Measurements from ENCODE around the gene HNRNPA3.
"Not testable (repeated sequence)": the region's sequence is repeated elsewhere in the genome, so short reads cannot be mapped to it uniquely, and the experiment has no call there.

The HNRNPA3 gene

GRCh38 chr2:177256026-177256425 lies 43.4 kb downstream of the HNRNPA3 start:
- DNase-seq (ENCODE audit: low read depth) = no peak

DNA sequence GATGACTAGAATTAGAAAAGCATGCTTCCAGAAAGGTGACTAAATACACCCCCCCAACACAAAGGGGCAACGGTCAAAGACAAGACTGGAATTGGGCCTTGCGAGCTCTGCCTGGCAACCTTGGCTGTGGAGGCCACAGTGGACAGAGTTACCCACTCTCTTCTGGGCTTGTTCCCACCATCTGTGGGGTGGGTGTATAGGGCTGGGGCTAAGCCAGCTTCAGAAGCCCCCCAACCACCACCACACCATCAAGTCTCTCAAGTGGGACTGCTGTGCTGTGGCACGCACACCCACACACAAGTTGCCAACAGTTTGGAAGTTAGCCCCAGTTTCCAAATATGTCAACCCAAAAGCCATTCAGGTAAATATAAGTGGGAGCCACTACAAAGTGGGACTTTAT lies 44.1 kb downstream of the HNRNPA3 start:
- DNase-seq (ENCODE audit: low read depth) = no peak

- DNase-seq (ENCODE audit: low read depth) = no peak
These were observed 44.9 kb downstream of the HNRNPA3 start for GRCh38 chr2:177257471-177257870.

GRCh38 chr2:177258059-177258458 lies 45.5 kb downstream of the HNRNPA3 start:
- DNase-seq (ENCODE audit: low read depth) = no peak

- DNase-seq (ENCODE audit: low read depth) = no peak
These were observed 47.8 kb downstream of the HNRNPA3 start for GRCh38 chr2:177260379-177260778.

DNA sequence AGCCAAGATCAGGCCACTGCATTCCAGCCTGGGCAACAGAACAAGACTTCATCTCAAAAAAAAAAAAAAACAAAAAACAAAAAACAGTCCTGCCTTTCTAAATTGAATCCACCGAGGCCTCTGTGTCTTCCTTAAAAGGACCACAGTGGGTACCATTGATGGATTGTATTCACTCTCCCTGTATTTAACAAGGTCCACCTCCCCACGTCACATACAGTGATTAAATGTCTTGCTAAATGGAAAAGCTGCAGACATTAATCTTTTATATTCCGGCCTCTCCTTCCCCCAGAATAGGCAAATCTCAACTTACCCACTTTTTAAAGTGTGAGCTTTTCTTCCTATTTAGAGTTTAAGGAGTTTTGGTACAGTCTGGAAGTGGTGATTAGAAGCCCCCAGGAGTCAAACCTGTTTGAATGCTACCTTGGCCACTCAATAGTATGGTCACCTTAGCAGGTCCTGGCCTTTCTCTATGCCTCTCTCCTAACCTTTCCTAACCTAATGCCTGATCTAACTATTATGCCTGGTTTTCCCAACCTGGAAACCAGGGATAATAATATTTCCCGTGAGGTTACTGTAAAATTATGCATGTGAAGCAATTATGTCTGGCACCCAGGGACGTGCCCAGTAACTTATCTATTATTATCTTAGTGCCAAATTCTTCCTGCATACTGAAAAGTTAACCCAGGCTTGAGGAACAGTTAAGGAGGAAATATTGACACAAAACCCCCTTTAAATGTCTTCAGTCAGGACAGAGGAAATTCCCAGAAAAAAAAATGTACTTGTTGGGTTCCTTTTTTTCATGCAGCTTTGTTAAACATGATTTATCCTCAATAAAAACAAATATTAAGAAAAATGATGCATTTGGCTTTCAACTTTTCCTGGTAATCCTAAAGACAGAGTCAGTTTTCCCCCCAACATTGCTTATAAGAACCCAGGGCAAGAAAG lies 48.8 kb downstream of the HNRNPA3 start:
- DNase-seq (ENCODE audit: low read depth) = no peak

DNA sequence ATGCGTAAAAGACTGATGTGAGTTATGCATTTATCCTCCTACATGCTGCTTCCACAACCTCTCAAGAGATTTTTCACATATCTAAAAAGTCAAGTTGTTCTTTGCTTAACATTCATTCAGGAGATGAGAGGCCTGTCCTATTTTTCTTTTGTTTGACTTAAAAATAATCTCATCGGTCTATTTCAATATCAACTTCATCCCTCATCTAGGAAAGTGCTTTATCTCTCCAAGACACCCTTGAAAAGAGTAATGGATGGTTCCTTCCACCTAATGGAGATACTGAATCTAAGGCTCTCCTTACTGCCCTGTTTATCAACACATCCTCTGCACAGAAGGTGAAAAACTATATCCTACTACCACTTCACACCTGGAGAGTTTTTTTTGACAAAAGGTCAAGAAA lies 49.5 kb downstream of the HNRNPA3 start:
- DNase-seq (ENCODE audit: low read depth) = no peak

DNA sequence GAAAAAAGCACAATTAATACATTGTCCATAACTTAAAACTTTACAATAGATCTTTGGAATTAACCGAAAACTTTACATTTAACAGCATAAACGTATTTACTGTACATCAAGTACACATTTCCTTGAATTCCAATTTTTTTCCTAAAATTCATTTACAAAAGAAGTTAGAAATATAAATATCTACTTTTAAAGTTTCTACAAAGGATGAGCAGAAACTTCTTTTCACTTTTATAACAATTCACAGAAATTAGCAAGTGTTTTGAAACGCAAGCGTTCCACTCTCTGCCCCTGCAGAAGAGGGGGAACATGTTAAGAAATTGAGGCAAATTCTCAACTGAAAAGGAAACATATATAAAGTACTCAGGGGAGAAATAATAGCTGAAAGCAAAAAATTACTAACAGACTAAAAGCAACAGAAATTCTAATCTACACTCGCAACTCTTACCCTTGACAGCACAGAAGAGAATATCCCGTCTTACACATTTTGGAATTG lies 50.4 kb downstream of the HNRNPA3 start:
- no peak for DNase-seq (ENCODE audit: low read depth)

DNA sequence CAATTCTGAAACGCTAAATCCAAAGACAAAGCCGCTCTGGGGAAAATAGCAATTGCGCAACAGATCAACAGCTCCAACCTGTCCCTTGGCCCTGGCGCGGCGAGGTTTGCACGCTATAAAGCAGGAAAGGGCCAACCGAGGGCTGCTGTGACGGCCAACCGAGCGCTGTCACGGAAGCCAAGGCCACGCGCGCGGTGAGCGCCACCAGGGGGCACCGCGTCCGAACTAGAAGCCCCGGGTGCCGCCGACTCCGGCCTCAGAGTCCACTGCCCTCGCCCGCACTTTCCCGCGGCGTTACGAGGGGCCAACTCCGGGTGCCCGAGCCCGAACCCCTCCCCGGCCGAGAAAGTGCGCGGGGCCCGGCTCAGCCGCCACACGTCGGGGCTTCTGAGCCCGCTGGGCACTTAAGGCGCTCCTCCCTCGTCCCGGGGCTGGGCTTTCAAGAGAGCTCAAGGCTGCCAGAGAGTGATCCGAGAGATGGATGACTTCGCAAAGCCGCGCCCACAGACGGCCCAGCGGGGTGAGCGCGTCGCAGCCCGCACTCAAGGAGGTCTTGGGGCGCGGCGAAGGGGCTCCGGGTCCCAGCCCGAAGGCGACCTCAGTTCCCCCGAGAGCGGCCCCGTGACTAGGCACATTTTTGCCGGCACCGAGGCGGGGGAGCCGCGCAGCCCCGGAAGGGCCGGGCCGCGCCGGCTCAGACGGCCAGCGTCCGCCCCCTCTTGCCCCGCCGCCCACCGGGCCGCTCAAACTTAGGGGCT lies 51.0 kb downstream of the HNRNPA3 start:
- DNase-seq (ENCODE audit: low read depth) = peak; percentile 99

- peak; percentile 36 for DNase-seq (ENCODE audit: low read depth)
These were observed 51.7 kb downstream of the HNRNPA3 start for GRCh38 chr2:177264209-177264692.

- peak; percentile 91 for DNase-seq (ENCODE audit: low read depth)
These were observed 52.3 kb downstream of the HNRNPA3 start, which contains the start of gene NFE2L2 for GRCh38 chr2:177264693-177265587. Gene NFE2L2 (minus strand): TSS chr2:177264727. CDS start chr2:177264576, 151 bp downstream.

DNA sequence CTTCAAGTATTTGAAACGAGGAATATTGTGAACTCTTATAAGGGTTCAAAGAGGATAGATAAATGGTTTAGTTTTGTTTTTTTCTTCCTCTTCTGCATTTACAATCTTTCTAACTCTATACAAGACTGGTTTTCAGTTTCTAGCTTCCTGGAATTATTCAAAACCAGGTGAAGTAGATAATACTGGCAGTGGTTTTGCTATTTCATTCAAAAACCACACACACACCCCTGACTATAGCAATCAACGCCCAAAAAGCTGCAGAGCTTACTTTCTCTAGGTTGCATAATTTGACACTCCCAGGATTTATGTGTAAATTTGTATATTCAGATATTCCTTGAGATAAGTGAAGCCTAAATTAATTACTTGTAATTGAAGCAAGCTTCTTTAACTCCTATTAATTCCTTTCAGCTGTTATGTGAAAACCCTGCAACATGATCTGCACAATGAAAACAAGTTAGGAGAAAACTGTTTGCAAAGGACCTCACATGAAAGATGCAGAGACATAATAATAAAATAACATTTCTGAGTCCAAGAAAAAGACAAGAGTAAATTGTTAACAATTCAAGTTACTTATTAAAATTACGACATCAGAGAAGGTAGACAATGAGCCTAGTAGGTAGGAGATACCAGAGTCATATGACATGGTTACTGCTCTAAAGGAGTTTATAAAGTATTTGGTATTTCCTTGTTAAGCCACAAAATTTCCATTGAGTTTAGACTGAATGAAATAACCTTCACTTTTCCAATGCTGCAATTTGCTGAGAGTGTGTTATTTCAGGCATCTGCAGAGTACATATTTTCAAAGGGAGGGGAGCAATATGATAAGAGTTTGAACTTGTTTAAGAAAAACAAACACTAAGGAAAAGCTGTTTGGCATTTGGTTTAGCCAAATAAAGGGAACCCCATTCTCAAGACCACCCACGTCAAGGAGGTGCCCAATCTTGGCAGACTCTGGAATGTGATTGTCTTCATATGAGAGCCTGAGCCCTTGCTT lies 53.5 kb downstream of the HNRNPA3 start:
- peak; percentile 46 for DNase-seq (ENCODE audit: low read depth)

GRCh38 chr2:177266955-177267354 lies 54.4 kb downstream of the HNRNPA3 start:
- not testable (repeated sequence) for DNase-seq (ENCODE audit: low read depth)

DNA sequence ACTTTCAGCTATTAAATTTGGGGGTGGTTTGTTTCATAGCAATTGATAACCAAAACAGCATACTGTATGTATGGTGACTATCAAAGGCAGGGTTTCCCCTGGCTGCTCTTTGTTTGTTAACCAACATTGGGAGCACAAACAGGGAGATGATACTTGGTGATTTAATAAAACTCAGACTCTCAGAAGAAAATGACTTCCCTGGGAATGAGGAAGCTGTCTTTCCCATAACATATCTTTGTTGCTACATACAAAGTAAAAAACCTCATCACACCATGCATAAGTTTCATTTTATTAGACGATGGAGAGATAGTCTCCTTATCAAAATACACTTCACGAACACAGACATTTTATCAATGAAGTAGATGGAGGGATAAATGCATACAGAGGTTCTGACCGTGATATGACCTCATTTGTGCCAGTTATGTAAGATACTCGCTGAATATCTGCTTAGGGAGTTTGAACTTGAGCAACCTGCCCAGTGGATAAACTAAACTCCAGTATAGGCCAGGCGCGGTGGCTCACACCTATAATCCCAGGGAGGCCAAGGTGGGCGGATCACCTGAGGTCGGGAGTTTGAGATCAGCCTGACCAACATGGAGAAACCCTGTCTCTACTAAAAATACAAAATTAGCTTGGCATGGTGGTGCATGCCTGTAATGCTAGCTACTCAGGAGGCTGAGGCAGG lies 55.7 kb downstream of the HNRNPA3 start:
- DNase-seq (ENCODE audit: low read depth) = no peak

DNA sequence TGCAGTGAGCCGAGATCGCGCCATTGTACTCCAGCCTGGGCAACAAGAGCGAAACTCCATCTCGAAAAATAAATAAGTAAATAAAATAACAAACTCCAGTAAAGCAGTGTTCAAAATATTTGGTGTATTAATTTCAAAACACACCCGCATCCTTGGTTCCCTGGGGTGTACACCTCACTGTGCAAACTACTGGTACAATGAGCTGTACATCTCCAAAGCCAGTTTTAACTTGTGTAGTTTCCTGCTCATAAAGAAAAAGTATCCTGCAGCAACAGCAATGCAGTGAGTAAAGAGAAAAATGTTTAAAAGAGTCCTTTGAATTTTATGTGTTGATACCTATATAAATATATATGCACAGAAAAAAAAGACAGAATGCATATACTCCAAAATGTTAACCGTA lies 56.3 kb downstream of the HNRNPA3 start:
- DNase-seq (ENCODE audit: low read depth) = no peak

DNA sequence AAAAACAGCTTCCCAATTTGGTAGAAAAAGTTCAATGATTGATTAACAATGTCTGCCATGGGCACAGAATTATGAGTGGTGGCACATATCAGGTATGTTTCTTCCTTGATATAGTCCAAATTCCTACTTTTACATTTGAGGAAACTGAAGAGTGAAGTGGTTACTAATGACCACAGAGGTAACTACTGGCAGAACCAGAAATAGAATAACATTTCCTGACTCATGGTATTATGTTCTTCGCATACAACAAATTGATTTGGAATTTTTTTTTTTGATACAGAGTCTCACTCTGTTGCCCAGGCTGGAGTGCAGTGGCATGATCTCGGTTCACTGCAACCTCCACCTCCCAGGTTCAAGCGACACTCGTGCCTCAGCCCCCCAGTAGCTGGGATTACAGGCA lies 57.9 kb downstream of the HNRNPA3 start:
- DNase-seq (ENCODE audit: low read depth) = no peak

DNA sequence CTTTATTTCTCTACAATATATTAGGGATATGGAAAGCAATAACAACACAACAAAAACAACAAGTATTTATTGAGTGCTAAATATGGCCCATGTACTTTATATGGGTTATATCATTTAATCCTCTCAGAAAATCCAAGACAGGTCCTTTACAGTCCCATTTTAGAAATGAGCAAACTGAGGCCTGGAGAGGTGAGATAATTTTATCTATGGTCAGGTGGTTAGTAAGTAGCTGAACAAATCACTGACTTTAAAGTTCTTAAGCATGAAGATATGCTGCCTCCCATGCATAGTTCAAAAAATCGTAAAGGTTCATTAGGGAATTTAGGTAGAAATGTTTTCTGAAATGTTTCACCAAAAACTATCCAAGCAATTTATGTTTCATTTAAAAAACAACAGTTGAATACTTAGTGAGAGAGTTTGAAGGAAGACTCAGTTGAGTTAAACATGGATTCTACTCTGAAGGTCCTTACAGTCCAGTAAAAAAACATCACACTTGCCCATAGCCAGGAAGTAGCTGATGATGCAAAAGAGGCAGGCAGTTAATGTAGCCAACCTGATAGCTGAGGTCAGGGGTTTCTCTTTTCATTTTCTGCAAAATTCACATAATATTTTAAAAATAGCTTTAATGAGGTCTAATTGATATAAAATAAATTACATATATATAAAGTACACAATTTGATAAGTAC lies 59.5 kb downstream of the HNRNPA3 start:
- no peak for DNase-seq (ENCODE audit: low read depth)

- no peak for DNase-seq (ENCODE audit: low read depth)
These were observed 60.2 kb downstream of the HNRNPA3 start for GRCh38 chr2:177272765-177273164.

DNA sequence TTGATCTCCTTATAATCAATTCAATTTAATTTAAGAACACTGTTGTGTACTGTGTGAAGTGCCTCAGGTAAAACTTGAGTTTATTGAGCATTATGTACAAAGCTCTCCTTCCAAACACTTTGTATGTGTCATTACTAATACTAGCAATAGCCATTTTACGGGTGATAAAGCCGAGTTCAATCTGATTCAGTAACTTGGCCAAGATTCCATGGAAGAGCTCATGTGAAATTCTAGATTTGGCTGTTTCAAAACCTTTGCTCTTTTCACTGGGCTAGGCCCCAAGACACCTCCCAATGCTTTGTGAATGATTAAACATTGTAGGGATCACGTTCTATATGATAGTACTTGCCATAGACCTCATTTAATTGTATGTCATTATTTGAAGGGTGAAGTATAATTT lies 60.8 kb downstream of the HNRNPA3 start:
- peak; percentile 72 for DNase-seq (ENCODE audit: low read depth)
